Smooth muscle cell (in vitro differentiated cells): Measurements from ENCODE around the gene OGDH. TPM values are rescaled to one million over a fixed set of nuclear protein-coding genes. Genes with fewer than 3 reads are reported as not detected.

Source experiments
- DNase-seq: peaks from one replicate; lab custom pipeline; 2025; ENCODE audit not compliant: unreplicated experiment; lab: John Stamatoyannopoulos, UW
- H2AFZ ChIP-seq: fragments of 200-600 bp; sonication (generic); 2 replicates; pipeline ENCODE4 v1.6.0; 2016; ENCODE audit warnings: antibody characterized with exemption, low read depth, mild to moderate bottlenecking
- H3F3A ChIP-seq: fragments of 200-600 bp; sonication (generic); 2 replicates; pipeline ENCODE4 v1.6.0; 2017; ENCODE audit warnings: antibody characterized with exemption, low read depth
- H3K27ac ChIP-seq: fragments of 200-600 bp; sonication (generic); 2 replicates; pipeline ENCODE4 v1.5.1; 2016; ENCODE audit warnings: low read depth, mild to moderate bottlenecking
- H3K27me3 ChIP-seq: fragments of 200-600 bp; sonication (generic); 2 replicates; pipeline ENCODE4 v1.6.1; 2016; ENCODE audit warnings: low read depth, mild to moderate bottlenecking
- H3K36me3 ChIP-seq: fragments of 200-600 bp; sonication (generic); 2 replicates; pipeline ENCODE4 v1.5.1; 2016; ENCODE audit warnings: low read depth
- H3K4me1 ChIP-seq: fragments of 200-600 bp; sonication (generic); 2 replicates; pipeline ENCODE4 v1.5.1; 2016; ENCODE audit warnings: low read depth
- H3K4me2 ChIP-seq: fragments of 200-600 bp; sonication (generic); 2 replicates; pipeline ENCODE4 v1.6.0; 2016; ENCODE audit warnings: mild to moderate bottlenecking
- H3K4me3 ChIP-seq: fragments of 200-600 bp; sonication (generic); 2 replicates; pipeline ENCODE4 v1.5.1; 2016; ENCODE audit warnings: mild to moderate bottlenecking
- H3K79me2 ChIP-seq: fragments of 200-600 bp; sonication (generic); 2 replicates; pipeline ENCODE4 v1.6.0; 2016; ENCODE audit warnings: low read depth, mild to moderate bottlenecking
- H3K9ac ChIP-seq: fragments of 200-600 bp; sonication (generic); 2 replicates; pipeline ENCODE4 v1.6.0; 2016; ENCODE audit warnings: low read depth
- H3K9me3 ChIP-seq: fragments of 200-600 bp; sonication (generic); replicated peaks from 2 replicates; pipeline ENCODE4 v1.5.1; 2016; ENCODE audit warnings: low read depth
- H4K20me1 ChIP-seq: fragments of 200-600 bp; sonication (generic); 2 replicates; pipeline ENCODE4 v1.6.0; 2016; ENCODE audit warnings: low read depth
- WGBS: methylation state at CpG from one replicate; pipeline ENCODE4 v1.1.7; 2016; ENCODE audit warnings: low lambda C conversion rate; 5-methylcytosine and 5-hydroxymethylcytosine counted together
- polyA plus RNA-seq: library from polyadenylated mRNA; unstranded; fragments of >200 nt; fragmentation: Nextera tagmentation; extraction: Ambion mirVana; gene quantifications from 2 replicates; pipeline ENCODE4 v1.2.1, GENCODE V29; 2016
- total RNA-seq: library from RNA; depleted of rRNA; stranded (reverse); fragments of >200 nt; gene quantifications from 2 replicates; pipeline ENCODE4 v1.2.3, GENCODE V29; 2014
- TF ChIP-seq, protein P1 (sequence below): fragments of 200-600 bp; sonication (generic); IDR thresholded peaks from 2 replicates; pipeline ENCODE4 v1.5.1; 2017; ENCODE audit warnings: borderline replicate concordance, mild to moderate bottlenecking, antibody characterized with exemption; ENCODE audit not compliant: insufficient read depth, poor library complexity, severe bottlenecking

The OGDH gene
- total and polyA plus RNA-seq, 2 experiments from 2014 or later: 32.6 to 34.2 TPM

DNA sequence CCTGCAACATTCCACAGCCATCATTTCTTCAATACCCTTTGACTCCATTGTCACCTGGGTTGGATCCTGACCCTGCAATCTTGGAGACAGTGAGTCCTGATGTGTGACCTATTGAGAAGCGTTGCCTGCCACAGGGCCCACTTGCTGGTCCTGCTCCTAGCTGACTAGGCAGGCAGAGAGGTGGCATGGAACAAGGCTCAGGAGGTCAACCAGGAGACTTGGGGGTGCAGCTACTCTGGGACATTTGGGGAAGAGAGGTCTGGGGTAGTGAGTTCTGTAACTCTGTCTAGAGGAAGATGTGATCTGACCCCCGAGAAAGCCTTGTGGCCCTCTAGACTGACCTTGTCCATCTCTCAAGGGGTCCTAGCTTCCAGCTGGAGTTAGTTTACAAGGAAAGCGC lies 144.0 kb downstream of the OGDH start:
- DNase-seq: no peak
- no peaks in the 10 kb centered on the region for H3K27me3 ChIP-seq
- peak overlapping the region; percentile 27 for H3K4me2 ChIP-seq
- H3K27ac ChIP-seq: peak overlapping the region; percentile 61
- 98% methylated on average over 3 of the region's 3 CpGs for WGBS
- H3K9ac ChIP-seq: peak overlapping the region; percentile 19
- H3K79me2 ChIP-seq: peaks cover 47% of the 10 kb centered on the region
- no peaks in the 10 kb centered on the region for H3F3A ChIP-seq
- H2AFZ ChIP-seq: no peak overlapping the region
- H3K9me3 ChIP-seq: no peaks in the 10 kb centered on the region
- peaks cover 51% of the 10 kb centered on the region for H4K20me1 ChIP-seq
- no peaks in the 10 kb centered on the region for H3K36me3 ChIP-seq
- no peak overlapping the region for H3K4me3 ChIP-seq
- peaks cover 13% of the 10 kb centered on the region for H3K4me1 ChIP-seq
- TF ChIP-seq, protein P1, sequence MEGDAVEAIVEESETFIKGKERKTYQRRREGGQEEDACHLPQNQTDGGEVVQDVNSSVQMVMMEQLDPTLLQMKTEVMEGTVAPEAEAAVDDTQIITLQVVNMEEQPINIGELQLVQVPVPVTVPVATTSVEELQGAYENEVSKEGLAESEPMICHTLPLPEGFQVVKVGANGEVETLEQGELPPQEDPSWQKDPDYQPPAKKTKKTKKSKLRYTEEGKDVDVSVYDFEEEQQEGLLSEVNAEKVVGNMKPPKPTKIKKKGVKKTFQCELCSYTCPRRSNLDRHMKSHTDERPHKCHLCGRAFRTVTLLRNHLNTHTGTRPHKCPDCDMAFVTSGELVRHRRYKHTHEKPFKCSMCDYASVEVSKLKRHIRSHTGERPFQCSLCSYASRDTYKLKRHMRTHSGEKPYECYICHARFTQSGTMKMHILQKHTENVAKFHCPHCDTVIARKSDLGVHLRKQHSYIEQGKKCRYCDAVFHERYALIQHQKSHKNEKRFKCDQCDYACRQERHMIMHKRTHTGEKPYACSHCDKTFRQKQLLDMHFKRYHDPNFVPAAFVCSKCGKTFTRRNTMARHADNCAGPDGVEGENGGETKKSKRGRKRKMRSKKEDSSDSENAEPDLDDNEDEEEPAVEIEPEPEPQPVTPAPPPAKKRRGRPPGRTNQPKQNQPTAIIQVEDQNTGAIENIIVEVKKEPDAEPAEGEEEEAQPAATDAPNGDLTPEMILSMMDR: no peak

GRCh38 chr7:44750921-44751571 lies 144.6 kb downstream of the OGDH start:
- Histone ChIP-seq H3K4me3 (no peak overlapping the region), H3K4me2 (peak overlapping the region; percentile 18), H3K4me1 (peaks cover 13% of the 10 kb centered on the region), H3K9ac (peak overlapping the region; percentile 19), H3K27ac (peak overlapping the region; percentile 61), H3K36me3 (no peaks in the 10 kb centered on the region), H2AFZ (no peak overlapping the region), H3F3A (no peaks in the 10 kb centered on the region), H3K9me3 (no peaks in the 10 kb centered on the region), H3K79me2 (peaks cover 48% of the 10 kb centered on the region), H4K20me1 (peaks cover 57% of the 10 kb centered on the region), H3K27me3 (no peaks in the 10 kb centered on the region)
- no peak for DNase-seq
- TF ChIP-seq, protein P1: no peak
- WGBS: 57% methylated on average over 6 of the region's 6 CpGs

DNA sequence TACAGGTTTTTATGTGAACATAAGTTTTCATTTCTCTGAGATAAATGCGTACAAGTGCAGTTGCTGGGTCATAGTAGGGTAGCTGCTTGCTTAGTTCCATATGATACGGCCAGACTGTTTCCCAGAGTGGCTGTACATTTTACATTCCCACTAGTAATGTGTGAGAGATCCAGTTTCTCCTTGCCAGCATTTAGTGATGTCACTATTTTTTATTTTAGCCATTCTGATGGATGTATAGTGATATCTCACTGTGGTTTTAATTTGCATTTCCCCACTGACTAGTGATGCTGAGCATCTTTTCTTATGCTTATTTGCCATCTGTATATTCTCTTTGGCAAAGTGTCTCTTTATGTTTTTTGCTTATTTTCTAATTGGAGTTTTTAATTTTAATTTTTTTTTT lies 146.4 kb downstream of the OGDH start:
- Histone ChIP-seq H3K4me1 (peaks cover 11% of the 10 kb centered on the region), H3K9ac (no peak overlapping the region), H3K36me3 (no peaks in the 10 kb centered on the region), H3K79me2 (peaks cover 50% of the 10 kb centered on the region), H4K20me1 (peaks cover 62% of the 10 kb centered on the region), H3K4me3 (no peak overlapping the region), H2AFZ (no peak overlapping the region), H3K27ac (no peak overlapping the region), H3F3A (no peaks in the 10 kb centered on the region), H3K27me3 (no peaks in the 10 kb centered on the region), H3K4me2 (no peak overlapping the region), H3K9me3 (no peaks in the 10 kb centered on the region)
- TF ChIP-seq, protein P1: no peak
- WGBS: 98% methylated on average over 2 of the region's 2 CpGs
- no peak for DNase-seq
